ENCODE data around the gene PLP2. TPM values are rescaled to one million over a fixed set of nuclear protein-coding genes. Genes with fewer than 3 reads are reported as not detected.
A peak's percentile ranks its signal among the peaks of the same experiment; 100 is the strongest.
"Not testable (repeated sequence)": the region's sequence is repeated elsewhere in the genome, so short reads cannot be mapped to it uniquely, and the experiment has no call there.

PLP2 gene
- total and polyA plus RNA-seq, 2 donors from 2014 or later: 58.6 to 139 TPM

- peak overlapping the region; percentile 79 to 92 for H3K27ac ChIP-seq (ENCODE audit: low read depth in 2 of 2, low read length in 2 of 2)
- peak overlapping the region; percentile 39 to 57 (median 48) for H3K4me3 ChIP-seq (ENCODE audit: low read length in 3 of 3)
- peak overlapping the region in 2 of 3 donors; percentile 40 to 41 for H3K9ac ChIP-seq (ENCODE audit: low read length in 3 of 3)
- FAIRE-seq: no peak
- no peaks in the 10 kb centered on the region for H3K36me3 ChIP-seq (ENCODE audit: control insufficient read depth in 2 of 3, insufficient read depth in 3 of 3, low read length in 3 of 3)
- H3K27me3 ChIP-seq (ENCODE audit: control insufficient read depth, insufficient read depth, low read length): no peaks in the 10 kb centered on the region
- intact Hi-C loops (cut with DNase I): no loop called here
- peak in 4 of 5 donors; percentile 33 to 89 (median 52) for DNase-seq
- TF ChIP-seq CTCF (IDR thresholded peaks at IDR 0.05; ENCODE audit: borderline replicate concordance, extremely low read depth, insufficient read depth): no peak
- H3K9me3 ChIP-seq (ENCODE audit: control insufficient read depth in 2 of 3, insufficient read depth in 1 of 3, low read length in 3 of 3): no peaks in the 10 kb centered on the region
- H3K4me1 ChIP-seq (ENCODE audit: control insufficient read depth in 2 of 3, insufficient read depth in 2 of 3, low read depth in 1 of 3, low read length in 3 of 3): no peaks in the 10 kb centered on the region
Measured at GRCh38 chrX:49166914-49167739, 4.6 kb upstream of the PLP2 start.

GRCh38 chrX:49167740-49168108 lies 4.0 kb upstream of the PLP2 start:
- Histone ChIP-seq H3K27ac (ENCODE audit: low read depth in 2 of 2, low read length in 2 of 2) (peak overlapping the region; percentile 79 to 92), H3K4me1 (ENCODE audit: control insufficient read depth in 2 of 3, insufficient read depth in 2 of 3, low read depth in 1 of 3, low read length in 3 of 3) (no peaks in the 10 kb centered on the region), H3K9me3 (ENCODE audit: control insufficient read depth in 2 of 3, insufficient read depth in 1 of 3, low read length in 3 of 3) (no peaks in the 10 kb centered on the region), H3K4me3 (ENCODE audit: low read length in 3 of 3) (peak overlapping the region in 2 of 3 donors; percentile 24 to 35), H3K9ac (ENCODE audit: low read length in 3 of 3) (peak overlapping the region in 1 of 3 donors; percentile 40), H3K27me3 (ENCODE audit: control insufficient read depth, insufficient read depth, low read length) (no peaks in the 10 kb centered on the region), H3K36me3 (ENCODE audit: control insufficient read depth in 2 of 3, insufficient read depth in 3 of 3, low read length in 3 of 3) (no peaks in the 10 kb centered on the region)
- DNase-seq (no peak), FAIRE-seq (no peak)
- no peak for TF ChIP-seq CTCF (IDR thresholded peaks at IDR 0.05; ENCODE audit: borderline replicate concordance, extremely low read depth, insufficient read depth)
- intact Hi-C loops (cut with DNase I): no loop called here

GRCh38 chrX:49172280-49172780 lies 632 bp downstream of the PLP2 start:
- peak overlapping the region in 2 of 3 donors; percentile 32 to 59 for H3K9ac ChIP-seq (ENCODE audit: low read length in 3 of 3)
- H3K36me3 ChIP-seq (ENCODE audit: control insufficient read depth in 2 of 3, insufficient read depth in 3 of 3, low read length in 3 of 3): no peaks in the 10 kb centered on the region
- no peaks in the 10 kb centered on the region for H3K9me3 ChIP-seq (ENCODE audit: control insufficient read depth in 2 of 3, insufficient read depth in 1 of 3, low read length in 3 of 3)
- no peaks in the 10 kb centered on the region for H3K27me3 ChIP-seq (ENCODE audit: control insufficient read depth, insufficient read depth, low read length)
- intact Hi-C loops (cut with DNase I): no loop called here
- no peak for FAIRE-seq
- TF ChIP-seq CTCF (IDR thresholded peaks at IDR 0.05; ENCODE audit: borderline replicate concordance, extremely low read depth, insufficient read depth): no peak
- H3K4me1 ChIP-seq (ENCODE audit: control insufficient read depth in 2 of 3, insufficient read depth in 2 of 3, low read depth in 1 of 3, low read length in 3 of 3): peaks cover 0 to 2% (median 0%) of the 10 kb centered on the region in 3 donors
- H3K4me3 ChIP-seq (ENCODE audit: low read length in 3 of 3): peak overlapping the region; percentile 36 to 60 (median 59)
- peak in 4 of 5 donors; percentile 42 to 86 (median 49) for DNase-seq
- H3K27ac ChIP-seq (ENCODE audit: low read depth in 2 of 2, low read length in 2 of 2): peak overlapping the region; percentile 32 to 33

- H3K27ac ChIP-seq (ENCODE audit: low read depth in 2 of 2, low read length in 2 of 2): not testable (repeated sequence)
Measured at GRCh38 chrX:49173544-49173943, 1.8 kb downstream of the PLP2 start.

More at GRCh38 chrX:49173544-49173943, 1.8 kb downstream of the PLP2 start:
- DNase-seq; H3K36me3 ChIP-seq (ENCODE audit: control insufficient read depth in 2 of 3, insufficient read depth in 3 of 3, low read length in 3 of 3); intact Hi-C loops (cut with DNase I); H3K9ac ChIP-seq (ENCODE audit: low read length in 3 of 3); H3K9me3 ChIP-seq (ENCODE audit: control insufficient read depth in 2 of 3, insufficient read depth in 1 of 3, low read length in 3 of 3); H3K4me1 ChIP-seq (ENCODE audit: control insufficient read depth in 2 of 3, insufficient read depth in 2 of 3, low read depth in 1 of 3, low read length in 3 of 3); H3K4me3 ChIP-seq (ENCODE audit: low read length in 3 of 3); H3K27me3 ChIP-seq (ENCODE audit: control insufficient read depth, insufficient read depth, low read length); FAIRE-seq: not testable (repeated sequence)

Data from kidney (tissue), 14 donors.